PFSK-1 (cell line): ENCODE data around the gene CLEC3B.

Experiments used
- FOXP2 ChIP-seq: optimal IDR thresholded peaks from 2 replicates; pipeline ENCODE3; 2011; ENCODE audit warnings: borderline replicate concordance, control low read depth, inconsistent platforms; ENCODE audit not compliant: insufficient read depth; ENCODE audit errors: extremely low read length, extremely low read depth
- POLR2AphosphoS5 ChIP-seq: IDR thresholded peaks from 2 replicates; pipeline ENCODE4 v1.6.1; 2012; ENCODE audit warnings: low read depth, mild to moderate bottlenecking, control low read depth, low read length, moderate library complexity
- SIN3A ChIP-seq: IDR thresholded peaks from 2 replicates; pipeline ENCODE4 v1.6.1; 2012; ENCODE audit warnings: mild to moderate bottlenecking, low read length, moderate library complexity, borderline replicate concordance; ENCODE audit not compliant: insufficient read depth
- TAF1 ChIP-seq: IDR thresholded peaks from 2 replicates; pipeline ENCODE4 v1.6.1; 2012; ENCODE audit warnings: low read length, control low read depth, borderline replicate concordance; ENCODE audit not compliant: insufficient read depth
- TF ChIP-seq, protein P1 (sequence below), 2 experiments: IDR thresholded peaks; 2 replicates each; pipeline versions ENCODE4 v1.6.1 to v1.8.0; 2011 to 2012; ENCODE audit warnings: low read depth in 2 of 2, low read length in 2 of 2, control low read depth in 1 of 2, inconsistent platforms in 1 of 2, mild to moderate bottlenecking in 1 of 2, moderate library complexity in 1 of 2; ENCODE audit not compliant: insufficient read depth in 1 of 2

The CLEC3B gene

DNA sequence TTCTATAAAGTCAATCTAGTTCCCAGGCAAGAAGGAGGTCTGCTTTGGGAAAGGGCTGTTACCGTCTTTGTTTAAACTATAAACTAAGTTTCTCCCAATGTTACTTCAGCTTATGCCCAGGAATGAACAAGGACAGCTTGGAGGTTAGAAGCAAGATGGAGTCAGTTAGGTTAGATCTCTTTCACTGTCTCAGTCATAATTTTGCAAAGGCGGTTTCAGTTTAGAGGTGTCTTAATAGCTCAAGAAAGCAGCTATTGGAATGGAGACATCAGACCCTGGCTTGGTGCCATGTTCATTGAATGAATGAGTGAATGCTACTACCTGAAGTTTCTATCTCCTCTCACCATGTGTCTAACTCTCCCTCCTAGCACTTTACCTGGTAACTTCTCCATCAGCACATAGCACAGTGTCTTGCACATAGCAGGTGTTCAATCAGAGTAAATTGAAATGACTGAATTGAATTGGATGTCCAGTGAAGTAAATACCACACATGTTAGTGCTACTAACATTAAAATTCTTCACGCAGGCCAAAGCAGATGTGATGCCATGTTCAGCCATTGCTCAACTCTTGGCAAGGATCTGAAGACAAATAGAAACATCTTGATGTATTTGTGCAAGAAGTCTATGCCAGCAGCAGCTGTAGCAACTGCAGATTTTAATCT, 28.2 kb downstream of the CLEC3B start:
- TF ChIP-seq FOXP2 (no peak), SIN3A (no peak), TAF1 (no peak), POLR2AphosphoS5 (no peak)
- TF ChIP-seq, protein P1, sequence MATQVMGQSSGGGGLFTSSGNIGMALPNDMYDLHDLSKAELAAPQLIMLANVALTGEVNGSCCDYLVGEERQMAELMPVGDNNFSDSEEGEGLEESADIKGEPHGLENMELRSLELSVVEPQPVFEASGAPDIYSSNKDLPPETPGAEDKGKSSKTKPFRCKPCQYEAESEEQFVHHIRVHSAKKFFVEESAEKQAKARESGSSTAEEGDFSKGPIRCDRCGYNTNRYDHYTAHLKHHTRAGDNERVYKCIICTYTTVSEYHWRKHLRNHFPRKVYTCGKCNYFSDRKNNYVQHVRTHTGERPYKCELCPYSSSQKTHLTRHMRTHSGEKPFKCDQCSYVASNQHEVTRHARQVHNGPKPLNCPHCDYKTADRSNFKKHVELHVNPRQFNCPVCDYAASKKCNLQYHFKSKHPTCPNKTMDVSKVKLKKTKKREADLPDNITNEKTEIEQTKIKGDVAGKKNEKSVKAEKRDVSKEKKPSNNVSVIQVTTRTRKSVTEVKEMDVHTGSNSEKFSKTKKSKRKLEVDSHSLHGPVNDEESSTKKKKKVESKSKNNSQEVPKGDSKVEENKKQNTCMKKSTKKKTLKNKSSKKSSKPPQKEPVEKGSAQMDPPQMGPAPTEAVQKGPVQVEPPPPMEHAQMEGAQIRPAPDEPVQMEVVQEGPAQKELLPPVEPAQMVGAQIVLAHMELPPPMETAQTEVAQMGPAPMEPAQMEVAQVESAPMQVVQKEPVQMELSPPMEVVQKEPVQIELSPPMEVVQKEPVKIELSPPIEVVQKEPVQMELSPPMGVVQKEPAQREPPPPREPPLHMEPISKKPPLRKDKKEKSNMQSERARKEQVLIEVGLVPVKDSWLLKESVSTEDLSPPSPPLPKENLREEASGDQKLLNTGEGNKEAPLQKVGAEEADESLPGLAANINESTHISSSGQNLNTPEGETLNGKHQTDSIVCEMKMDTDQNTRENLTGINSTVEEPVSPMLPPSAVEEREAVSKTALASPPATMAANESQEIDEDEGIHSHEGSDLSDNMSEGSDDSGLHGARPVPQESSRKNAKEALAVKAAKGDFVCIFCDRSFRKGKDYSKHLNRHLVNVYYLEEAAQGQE (IDR thresholded peaks at IDR 0.05; ENCODE audit: insufficient read depth in 1 of 2, low read depth in 2 of 2, low read length in 2 of 2), result no peak

DNA sequence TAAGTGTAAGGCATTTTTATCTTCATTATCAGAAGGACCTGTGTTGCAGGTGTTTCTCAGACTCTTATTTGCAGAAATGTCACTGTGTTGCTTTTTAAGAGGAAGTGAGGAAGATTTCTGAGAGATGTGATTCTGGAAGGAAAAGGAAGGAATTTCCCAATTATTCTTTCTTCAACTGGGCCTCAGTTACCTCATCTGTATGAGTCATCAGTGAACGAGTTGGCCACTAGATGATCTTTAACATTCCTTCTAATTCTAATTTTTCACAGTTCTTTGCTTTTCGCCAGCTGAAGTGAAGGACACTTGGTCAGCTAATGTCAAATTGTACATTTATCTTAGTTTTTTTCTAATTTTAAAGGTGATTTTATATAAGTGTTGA, 28.9 kb downstream of the CLEC3B start:
- TF ChIP-seq TAF1, result no peak
- no peak for TF ChIP-seq SIN3A
- TF ChIP-seq POLR2AphosphoS5, result no peak
- TF ChIP-seq FOXP2, result no peak
- TF ChIP-seq, protein P1 (IDR thresholded peaks at IDR 0.05; ENCODE audit: insufficient read depth in 1 of 2, low read depth in 2 of 2, low read length in 2 of 2), result no peak

- TF ChIP-seq SIN3A, result no peak
- TF ChIP-seq, protein P1 (IDR thresholded peaks at IDR 0.05; ENCODE audit: insufficient read depth in 1 of 2, low read depth in 2 of 2, low read length in 2 of 2), result no peak
- no peak for TF ChIP-seq TAF1
- no peak for TF ChIP-seq POLR2AphosphoS5
- TF ChIP-seq FOXP2, result no peak
These were observed 29.5 kb downstream of the CLEC3B start for GRCh38 chr3:45055411-45056143.

GRCh38 chr3:45056608-45057301, 30.7 kb downstream of the CLEC3B start:
- TF ChIP-seq FOXP2, result no peak
- TF ChIP-seq, protein P1 (IDR thresholded peaks at IDR 0.05; ENCODE audit: insufficient read depth in 1 of 2, low read depth in 2 of 2, low read length in 2 of 2), result no peak
- no peak for TF ChIP-seq POLR2AphosphoS5
- no peak for TF ChIP-seq TAF1
- no peak for TF ChIP-seq SIN3A
